ENCODE results near the gene LRP1-AS. TPM values are rescaled to one million over a fixed set of nuclear protein-coding genes. Genes with fewer than 3 reads are reported as not detected.

The LRP1-AS gene
- total and polyA plus RNA-seq, 2 donors from 2014 or later, result not detected

- DNase-seq (no peak), FAIRE-seq (no peak)
- Histone ChIP-seq H3K27ac (ENCODE audit: low read depth in 2 of 2, low read length in 2 of 2) (no peak overlapping the region), H3K9ac (ENCODE audit: low read length in 3 of 3) (no peak overlapping the region), H3K4me3 (ENCODE audit: low read length in 3 of 3) (no peak overlapping the region), H3K4me1 (ENCODE audit: control insufficient read depth in 2 of 3, insufficient read depth in 2 of 3, low read depth in 1 of 3, low read length in 3 of 3) (no peaks in the 10 kb centered on the region), H3K36me3 (ENCODE audit: control insufficient read depth in 2 of 3, insufficient read depth in 3 of 3, low read length in 3 of 3) (peaks cover 9 to 21% (median 20%) of the 10 kb centered on the region in 3 donors), H3K9me3 (ENCODE audit: control insufficient read depth in 2 of 3, insufficient read depth in 1 of 3, low read length in 3 of 3) (no peaks in the 10 kb centered on the region), H3K27me3 (ENCODE audit: control insufficient read depth, insufficient read depth, low read length) (no peaks in the 10 kb centered on the region)
- intact Hi-C loops (cut with DNase I), result no loop called here
- TF ChIP-seq CTCF (IDR thresholded peaks at IDR 0.05; ENCODE audit: borderline replicate concordance, extremely low read depth, insufficient read depth), result no peak
Measured at GRCh38 chr12:57165741-57166140, 18.3 kb upstream of the LRP1-AS start.

- H3K9me3 ChIP-seq (ENCODE audit: control insufficient read depth in 2 of 3, insufficient read depth in 1 of 3, low read length in 3 of 3), result no peaks in the 10 kb centered on the region
- intact Hi-C loops (cut with DNase I), result no loop called here
- no peak overlapping the region for H3K9ac ChIP-seq (ENCODE audit: low read length in 3 of 3)
- FAIRE-seq (no peak), DNase-seq (no peak)
- H3K4me1 ChIP-seq (ENCODE audit: control insufficient read depth in 2 of 3, insufficient read depth in 2 of 3, low read depth in 1 of 3, low read length in 3 of 3), result no peaks in the 10 kb centered on the region
- no peak overlapping the region for H3K4me3 ChIP-seq (ENCODE audit: low read length in 3 of 3)
- no peak overlapping the region for H3K27ac ChIP-seq (ENCODE audit: low read depth in 2 of 2, low read length in 2 of 2)
- H3K27me3 ChIP-seq (ENCODE audit: control insufficient read depth, insufficient read depth, low read length), result no peaks in the 10 kb centered on the region
- H3K36me3 ChIP-seq (ENCODE audit: control insufficient read depth in 2 of 3, insufficient read depth in 3 of 3, low read length in 3 of 3), result peaks cover 9 to 21% (median 21%) of the 10 kb centered on the region in 3 donors
- no peak for TF ChIP-seq CTCF (IDR thresholded peaks at IDR 0.05; ENCODE audit: borderline replicate concordance, extremely low read depth, insufficient read depth)
Measured at GRCh38 chr12:57164966-57165625, 17.7 kb upstream of the LRP1-AS start.

GRCh38 chr12:57164454-57164853 lies 17.0 kb upstream of the LRP1-AS start:
- TF ChIP-seq CTCF (IDR thresholded peaks at IDR 0.05; ENCODE audit: borderline replicate concordance, extremely low read depth, insufficient read depth), result no peak
- Histone ChIP-seq H3K9ac (ENCODE audit: low read length in 3 of 3) (no peak overlapping the region), H3K9me3 (ENCODE audit: control insufficient read depth in 2 of 3, insufficient read depth in 1 of 3, low read length in 3 of 3) (no peaks in the 10 kb centered on the region), H3K4me3 (ENCODE audit: low read length in 3 of 3) (no peak overlapping the region), H3K36me3 (ENCODE audit: control insufficient read depth in 2 of 3, insufficient read depth in 3 of 3, low read length in 3 of 3) (peaks cover 9 to 23% (median 21%) of the 10 kb centered on the region in 3 donors), H3K27ac (ENCODE audit: low read depth in 2 of 2, low read length in 2 of 2) (no peak overlapping the region), H3K27me3 (ENCODE audit: control insufficient read depth, insufficient read depth, low read length) (no peaks in the 10 kb centered on the region), H3K4me1 (ENCODE audit: control insufficient read depth in 2 of 3, insufficient read depth in 2 of 3, low read depth in 1 of 3, low read length in 3 of 3) (no peaks in the 10 kb centered on the region)
- no peak for FAIRE-seq
- no peak for DNase-seq
- intact Hi-C loops (cut with DNase I), result no loop called here

All from kidney (tissue), 14 donors.